Body of pancreas (tissue), 4 donors: Measurements from ENCODE around the gene NPHP4.

Experiments
- CTCF ChIP-seq, 7 experiments: fragments of 450-650 bp in 4 of 7; fragments of 200-600 bp in 3 of 7; sonication (generic) in 3 of 7; IDR thresholded peaks; one replicate each; pipeline ENCODE4 v1.5.1; 2016 to 2019; ENCODE audit warnings: antibody characterized with exemption in 7 of 7
- POLR2A ChIP-seq, 3 donors: fragments of 450-650 bp; IDR thresholded peaks; one replicate each; pipeline ENCODE4 v1.6.1; 2016; ENCODE audit warnings: antibody characterized with exemption in 3 of 3, mild to moderate bottlenecking in 2 of 3

GRCh38 chr1:5874416-5875110 lies 117.7 kb downstream of the NPHP4 start:
- TF ChIP-seq CTCF (IDR thresholded peaks at IDR 0.05): no peak
- no peak for TF ChIP-seq POLR2A (IDR thresholded peaks at IDR 0.05)
